Thyroid gland (tissue), 4 donors: ENCODE data around the gene TBC1D2B.

Experiments used
- CTCF ChIP-seq, 6 experiments: fragments of 200-600 bp in 3 of 6; fragments of 450-650 bp in 3 of 6; sonication (generic) in 3 of 6; IDR thresholded peaks; one replicate each; pipeline ENCODE4 v1.5.1; 2016 to 2019; ENCODE audit warnings: antibody characterized with exemption in 6 of 6, mild to moderate bottlenecking in 2 of 6, inconsistent platforms in 1 of 6, moderate library complexity in 1 of 6
- POLR2A ChIP-seq, 2 donors: fragments of 450-650 bp; IDR thresholded peaks; one replicate each; pipeline ENCODE4 v1.6.1; 2017; ENCODE audit warnings: antibody characterized with exemption in 2 of 2, mild to moderate bottlenecking in 2 of 2, moderate library complexity in 1 of 2

- TF ChIP-seq CTCF (IDR thresholded peaks at IDR 0.05) (no peak), POLR2A (IDR thresholded peaks at IDR 0.05) (no peak)
These were observed 19.7 kb downstream of the TBC1D2B start for GRCh38 chr15:78057803-78058202.
